NB4 (cell line): Measurements from ENCODE around the gene C4orf54.

Source experiments
- DNase-seq: peaks from one replicate; pipeline ENCODE4 v3.0.0; 2010; ENCODE audit warnings: low read depth
- H3K4me3 ChIP-seq: one replicate; pipeline ENCODE4 v1.5.1; 2011; ENCODE audit warnings: mild to moderate bottlenecking, low read depth, low read length, moderate library complexity
- CTCF ChIP-seq: IDR thresholded peaks from one replicate; pipeline ENCODE4 v1.5.1; 2012; ENCODE audit warnings: low read depth, low read length
- MAX ChIP-seq: IDR thresholded peaks from 2 replicates; pipeline ENCODE4 v1.6.1; 2011; ENCODE audit warnings: low read depth, low read length
- MYC ChIP-seq: IDR thresholded peaks from 2 replicates; pipeline ENCODE4 v1.6.1; 2011; ENCODE audit warnings: low read depth, low read length
- POLR2A ChIP-seq: IDR thresholded peaks from 2 replicates; pipeline ENCODE4 v1.6.1; 2011; ENCODE audit warnings: mild to moderate bottlenecking; ENCODE audit not compliant: insufficient read length; ENCODE audit errors: extremely low read depth

Gene C4orf54

GRCh38 chr4:99651016-99651769 is 6.4 kb downstream of the C4orf54 start:
- no peak for TF ChIP-seq CTCF
- TF ChIP-seq MAX, result no peak
- no peak for TF ChIP-seq MYC
- TF ChIP-seq POLR2A, result no peak
- no peak overlapping the region for H3K4me3 ChIP-seq
- no peak for DNase-seq

- TF ChIP-seq MAX, result no peak
- no peak for TF ChIP-seq CTCF
- no peak for TF ChIP-seq MYC
- TF ChIP-seq POLR2A, result no peak
- H3K4me3 ChIP-seq, result no peak overlapping the region
- no peak for DNase-seq
Observed at GRCh38 chr4:99649778-99650177, 7.8 kb downstream of the C4orf54 start.

- TF ChIP-seq MYC (no peak), MAX (no peak), POLR2A (no peak), CTCF (no peak)
- no peak overlapping the region for H3K4me3 ChIP-seq
- DNase-seq, result no peak
Observed at GRCh38 chr4:99649208-99649607, 8.4 kb downstream of the C4orf54 start.

- TF ChIP-seq CTCF (no peak), MYC (no peak), MAX (no peak), POLR2A (no peak)
- no peak for DNase-seq
- H3K4me3 ChIP-seq, result no peak overlapping the region
Observed at GRCh38 chr4:99648321-99648720, 9.3 kb downstream of the C4orf54 start.

GRCh38 chr4:99647071-99647470 is 10.6 kb downstream of the C4orf54 start:
- no peak for DNase-seq
- no peak overlapping the region for H3K4me3 ChIP-seq
- TF ChIP-seq CTCF, result no peak
- TF ChIP-seq MYC, result no peak
- no peak for TF ChIP-seq MAX
- TF ChIP-seq POLR2A, result no peak
